Transverse colon (tissue), 4 donors: ENCODE results near the gene SLC27A2. TPM values are rescaled to one million over a fixed set of nuclear protein-coding genes. Genes with fewer than 3 reads are reported as not detected.
"Not testable (repeated sequence)": the region's sequence is repeated elsewhere in the genome, so short reads cannot be mapped to it uniquely, and the experiment has no call there.

Source experiments
- DNase-seq: peaks from one replicate; pipeline ENCODE4 v3.0.0-alpha.2; 2019
- H3K27ac ChIP-seq, 4 donors: fragments of 200-600 bp; sonication (generic); 2 replicates each; pipeline ENCODE4 v1.5.1; 2016 to 2018; ENCODE audit warnings: inconsistent platforms in 4 of 4
- H3K27me3 ChIP-seq: fragments of 200-600 bp; sonication (generic); 2 replicates; pipeline ENCODE4 v1.5.1; 2017; ENCODE audit warnings: inconsistent platforms
- H3K36me3 ChIP-seq, 4 donors: fragments of 200-600 bp; sonication (generic); 2 replicates each; pipeline ENCODE4 v1.5.1; 2017 to 2019; ENCODE audit warnings: inconsistent platforms in 4 of 4
- H3K4me1 ChIP-seq, 4 donors: fragments of 200-600 bp; sonication (generic); 2 replicates each; pipeline ENCODE4 v1.5.1; 2017 to 2020; ENCODE audit warnings: inconsistent platforms in 4 of 4
- H3K4me3 ChIP-seq, 4 donors: fragments of 200-600 bp; sonication (generic); 1 replicate in 1 of 4; 2 replicates in 3 of 4; pipeline versions ENCODE4 v1.5.1 to v1.6.1; 2017 to 2019; ENCODE audit warnings: inconsistent platforms in 4 of 4
- H3K9me3 ChIP-seq, 2 donors: fragments of 200-600 bp; sonication (generic); 2 replicates each; pipeline ENCODE4 v1.5.1; 2017 to 2019; ENCODE audit warnings: inconsistent platforms in 2 of 2
- EP300 ChIP-seq: sonication (generic); formaldehyde crosslinking; IDR thresholded peaks from one replicate; pipeline ENCODE4 v1.6.1; 2017; ENCODE audit warnings: antibody characterized with exemption, low read depth
- POLR2A ChIP-seq: fragments of 450-650 bp; IDR thresholded peaks from one replicate; pipeline ENCODE4 v1.6.1; 2016; ENCODE audit warnings: antibody characterized with exemption, mild to moderate bottlenecking, moderate library complexity
- POLR2AphosphoS5 ChIP-seq, 3 donors: sonication (generic); formaldehyde crosslinking; IDR thresholded peaks; one replicate each; pipeline ENCODE4 v1.6.1; 2016; ENCODE audit warnings: antibody characterized with exemption in 3 of 3
- WGBS, 2 donors: methylation state at CpG; one replicate each; pipeline ENCODE4 v1.1.5; 2018; ENCODE audit warnings: low coverage in 1 of 2; 5-methylcytosine and 5-hydroxymethylcytosine counted together
- in situ Hi-C, 4 donors: fragments of 200-750 bp; cut with MboI; loops; one replicate each; pipeline versions ENCODE4 v1.15.0 to v1.15.1; 2017; ENCODE audit warnings: low sequenced_read_pairs in 3 of 4, low pct_ligation_motif_present in 1 of 4, low pct_unique_long_range_greater_than_20kb in 1 of 4
- intact Hi-C: fragments of 100-400 bp; cut with DNase I; formaldehyde crosslinking; loops from one replicate; pipeline ENCODE4 v1.15.1; 2023; ENCODE audit warnings: low total_unique reads
- total RNA-seq, 4 donors: library from RNA; depleted of rRNA; stranded (reverse); fragments of >200 nt; gene quantifications; one replicate each; pipeline ENCODE4 v1.1.0, GENCODE V29; 2016
- TF ChIP-seq, protein P1 (sequence below), 5 experiments: fragments of 200-600 bp in 3 of 5; fragments of 450-650 bp in 2 of 5; sonication (generic) in 3 of 5; IDR thresholded peaks; 1 replicate in 2 of 5; 2 replicates in 3 of 5; pipeline ENCODE4 v1.5.1; 2016 to 2017; ENCODE audit warnings: antibody characterized with exemption in 5 of 5, inconsistent platforms in 3 of 5, mild to moderate bottlenecking in 2 of 5, moderate library complexity in 1 of 5

The SLC27A2 gene
- total RNA-seq, result 10 to 100 TPM in 2 of 4 donors, 1 to 10 TPM in 2; 8.2 to 38.3 (median 21.5) TPM

DNA sequence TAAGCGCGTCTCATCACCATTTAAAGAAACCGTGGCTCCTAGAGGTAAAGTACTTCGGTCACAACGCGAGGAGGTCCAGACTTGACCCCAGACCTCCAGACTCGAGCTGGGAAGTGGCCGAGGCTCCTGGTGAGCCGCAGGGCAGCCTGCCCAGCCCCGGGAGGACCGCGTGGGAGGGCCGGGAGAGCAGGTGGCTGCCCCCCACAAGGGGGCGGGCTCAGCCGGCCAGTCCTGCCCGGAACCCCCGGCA, at the start of gene SLC27A2:
SLC27A2 (plus strand) TSS at position 228 of the 250 bp plus-strand sequence. CDS start 232 bp downstream, outside the sequence.
- peak; percentile 70 for DNase-seq
- in situ Hi-C loops, result no loop called here

DNA sequence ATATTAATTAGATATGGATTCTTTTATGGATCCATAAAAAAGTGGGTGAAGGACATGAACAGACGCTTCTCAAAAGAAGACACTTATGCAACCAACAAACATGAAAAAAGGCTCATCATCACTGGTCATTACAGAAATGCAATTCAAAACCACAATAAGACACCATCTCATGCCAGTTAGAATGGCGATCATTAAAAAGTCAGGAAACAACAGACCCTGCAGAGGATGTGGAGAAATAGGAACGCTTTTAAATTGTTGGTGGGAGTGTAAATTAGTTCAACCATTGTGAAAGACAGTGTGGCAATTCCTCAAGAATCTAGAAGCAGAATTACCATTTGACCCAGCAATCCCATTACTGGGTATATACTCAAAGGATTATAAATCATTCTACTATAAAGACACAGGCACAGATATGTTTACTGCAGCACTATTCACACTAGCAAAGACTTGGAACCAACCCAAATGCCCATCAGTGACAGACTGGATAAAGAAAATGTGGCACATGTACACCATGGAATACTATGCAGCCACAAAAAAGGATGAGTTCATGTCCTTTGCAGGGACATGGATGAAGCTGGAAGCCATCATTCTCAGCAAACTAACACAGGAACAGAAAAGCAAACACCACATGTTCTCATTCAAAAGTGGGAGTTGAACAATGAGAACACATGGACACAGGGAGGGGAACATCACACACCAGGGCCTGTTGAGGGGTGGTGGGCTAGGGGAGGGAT, 49.6 kb upstream of the SLC27A2 start:
- WGBS, 2 donors, result 80 to 90% methylated on average over 2 to 3 of the region's 3 CpGs
- H3K4me3 ChIP-seq, H3K36me3 ChIP-seq, H3K27ac ChIP-seq, DNase-seq, H3K27me3 ChIP-seq, H3K9me3 ChIP-seq, H3K4me1 ChIP-seq: not testable (repeated sequence)
- intact Hi-C loops, result loop anchor here (10.0 kb wide), 1 partner anchor 898 kb away; no protein-coding TSS in a partner anchor
- in situ Hi-C loops, result loop anchor here (25.0 kb wide), 4 partner anchors 720 to 1270 kb away; partner anchors contain the start of gene FGF7 (in 1 of the 4)

More for the DNA sequence above, at the start of gene SLC27A2:
- peaks cover 13% of the 10 kb centered on the region for H3K27me3 ChIP-seq
- peak within 1 kb of the TSS; percentile 30 to 71 (median 56) for H3K4me3 ChIP-seq
- H3K4me1 ChIP-seq, result peaks cover 0 to 29% (median 16%) of the 10 kb centered on the region in 4 donors
- no peak for TF ChIP-seq EP300
- no peak for TF ChIP-seq POLR2AphosphoS5 (IDR thresholded peaks at IDR 0.05)
- TF ChIP-seq, protein P1, sequence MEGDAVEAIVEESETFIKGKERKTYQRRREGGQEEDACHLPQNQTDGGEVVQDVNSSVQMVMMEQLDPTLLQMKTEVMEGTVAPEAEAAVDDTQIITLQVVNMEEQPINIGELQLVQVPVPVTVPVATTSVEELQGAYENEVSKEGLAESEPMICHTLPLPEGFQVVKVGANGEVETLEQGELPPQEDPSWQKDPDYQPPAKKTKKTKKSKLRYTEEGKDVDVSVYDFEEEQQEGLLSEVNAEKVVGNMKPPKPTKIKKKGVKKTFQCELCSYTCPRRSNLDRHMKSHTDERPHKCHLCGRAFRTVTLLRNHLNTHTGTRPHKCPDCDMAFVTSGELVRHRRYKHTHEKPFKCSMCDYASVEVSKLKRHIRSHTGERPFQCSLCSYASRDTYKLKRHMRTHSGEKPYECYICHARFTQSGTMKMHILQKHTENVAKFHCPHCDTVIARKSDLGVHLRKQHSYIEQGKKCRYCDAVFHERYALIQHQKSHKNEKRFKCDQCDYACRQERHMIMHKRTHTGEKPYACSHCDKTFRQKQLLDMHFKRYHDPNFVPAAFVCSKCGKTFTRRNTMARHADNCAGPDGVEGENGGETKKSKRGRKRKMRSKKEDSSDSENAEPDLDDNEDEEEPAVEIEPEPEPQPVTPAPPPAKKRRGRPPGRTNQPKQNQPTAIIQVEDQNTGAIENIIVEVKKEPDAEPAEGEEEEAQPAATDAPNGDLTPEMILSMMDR (IDR thresholded peaks at IDR 0.05), result peak; percentile 24 to 51 (median 44)
- intact Hi-C loops, result no loop called here
- peak within 1 kb of the TSS; percentile 20 to 76 (median 44) for H3K27ac ChIP-seq
- H3K9me3 ChIP-seq, result no peaks in the 10 kb centered on the region
- 6% methylated on average over 11 of the region's 17 CpGs; no CpG with 5 or more reads in 1 of the 2 donors for WGBS, 2 donors
- H3K36me3 ChIP-seq, result no peaks in the 10 kb centered on the region

DNA sequence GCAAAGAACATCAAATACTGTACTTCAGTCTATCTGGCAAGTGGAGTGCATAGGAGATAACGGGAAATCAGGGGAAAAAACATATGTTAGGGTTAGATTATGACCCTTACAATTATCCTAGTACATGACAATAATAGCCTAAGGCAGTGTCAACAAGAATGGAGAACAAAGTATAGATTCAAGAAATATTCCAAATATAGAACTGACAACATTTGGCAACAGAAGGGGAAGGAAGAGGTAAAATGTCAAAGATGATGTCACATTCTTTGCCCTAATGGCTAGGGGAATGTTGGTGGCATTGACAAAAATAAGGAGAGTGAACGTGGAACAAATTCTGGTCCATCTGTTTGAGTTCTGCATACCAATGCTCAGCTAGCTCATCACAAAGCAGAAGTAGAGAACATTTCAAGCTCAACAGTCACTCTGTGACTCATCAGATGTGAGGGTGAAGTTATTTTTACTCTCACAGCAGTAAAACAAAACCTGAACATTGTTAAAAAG, 47.4 kb upstream of the SLC27A2 start:
- no peaks in the 10 kb centered on the region for H3K9me3 ChIP-seq
- TF ChIP-seq POLR2A (no peak), POLR2AphosphoS5 (IDR thresholded peaks at IDR 0.05) (peak in 1 of 3 donors; percentile 35)
- TF ChIP-seq, protein P1 (IDR thresholded peaks at IDR 0.05), result no peak
- no peak for DNase-seq
- no peak overlapping the region for H3K4me3 ChIP-seq
- H3K4me1 ChIP-seq, result no peaks in the 10 kb centered on the region
- no peaks in the 10 kb centered on the region for H3K27me3 ChIP-seq
- WGBS, 2 donors, result 12 to 15% methylated on average over 2 of the region's 2 CpGs
- intact Hi-C loops (loop anchor here (10.0 kb wide), 1 partner anchor 900 kb away; no protein-coding TSS in a partner anchor), in situ Hi-C loops (loop anchor here (25.0 kb wide), 4 partner anchors 722 to 1272 kb away; partner anchors contain the start of gene FGF7 (in 1 of the 4))
- no peaks in the 10 kb centered on the region for H3K36me3 ChIP-seq
- peak overlapping the region in 3 of 4 donors; percentile 14 to 73 (median 54) for H3K27ac ChIP-seq

DNA sequence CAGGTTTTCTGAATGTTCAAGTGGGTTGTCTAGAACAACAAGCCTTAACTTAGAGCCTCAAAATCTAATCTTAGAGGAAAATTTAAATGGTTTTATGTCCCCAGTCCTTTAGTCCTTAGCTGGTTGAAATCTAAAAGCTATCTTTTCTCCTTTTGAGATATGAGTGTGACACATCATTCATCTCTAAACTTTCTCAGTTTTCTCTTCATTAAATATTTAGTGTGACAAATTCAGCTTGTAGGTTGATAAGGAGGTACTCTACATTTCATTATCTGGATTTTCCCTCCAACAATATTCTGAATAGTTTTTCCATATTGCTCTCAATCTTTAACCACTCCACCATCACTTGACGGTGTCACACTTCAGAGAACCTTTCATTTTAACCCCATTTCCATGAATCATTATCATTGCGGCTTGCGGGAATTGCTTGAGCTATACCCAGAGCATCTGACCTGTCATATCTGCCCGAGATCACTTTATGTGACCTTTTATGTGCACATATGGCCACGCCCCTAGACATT, 46.9 kb upstream of the SLC27A2 start:
- H3K27ac ChIP-seq, result peak overlapping the region in 3 of 4 donors; percentile 14 to 73 (median 54)
- intact Hi-C loops (loop anchor here (10.0 kb wide), 1 partner anchor 900 kb away; no protein-coding TSS in a partner anchor), in situ Hi-C loops (loop anchor here (25.0 kb wide), 4 partner anchors 723 to 1273 kb away; partner anchors contain the start of gene FGF7 (in 1 of the 4))

More for the DNA sequence above, 46.9 kb upstream of the SLC27A2 start:
- no peaks in the 10 kb centered on the region for H3K27me3 ChIP-seq
- TF ChIP-seq, protein P1 (IDR thresholded peaks at IDR 0.05), result no peak
- TF ChIP-seq POLR2AphosphoS5 (IDR thresholded peaks at IDR 0.05) (no peak), POLR2A (no peak), EP300 (no peak)
- no peak for DNase-seq
- no peaks in the 10 kb centered on the region for H3K4me1 ChIP-seq
- H3K4me3 ChIP-seq, result no peak overlapping the region
- WGBS, 2 donors, result 58 to 64% methylated on average over 3 to 5 of the region's 5 CpGs
- H3K9me3 ChIP-seq, result no peaks in the 10 kb centered on the region
- H3K36me3 ChIP-seq, result no peaks in the 10 kb centered on the region
